PFSK-1 (cell line): ENCODE measurements around the gene ZNF747.

Source experiments
- POLR2AphosphoS5 ChIP-seq: IDR thresholded peaks from 2 replicates; pipeline ENCODE4 v1.6.1; 2012; ENCODE audit warnings: low read depth, mild to moderate bottlenecking, control low read depth, low read length, moderate library complexity
- TF ChIP-seq, protein P1 (sequence below), 2 experiments: IDR thresholded peaks; 2 replicates each; pipeline versions ENCODE4 v1.6.1 to v1.8.0; 2011 to 2012; ENCODE audit warnings: low read depth in 2 of 2, low read length in 2 of 2, control low read depth in 1 of 2, inconsistent platforms in 1 of 2, mild to moderate bottlenecking in 1 of 2, moderate library complexity in 1 of 2; ENCODE audit not compliant: insufficient read depth in 1 of 2

DNA sequence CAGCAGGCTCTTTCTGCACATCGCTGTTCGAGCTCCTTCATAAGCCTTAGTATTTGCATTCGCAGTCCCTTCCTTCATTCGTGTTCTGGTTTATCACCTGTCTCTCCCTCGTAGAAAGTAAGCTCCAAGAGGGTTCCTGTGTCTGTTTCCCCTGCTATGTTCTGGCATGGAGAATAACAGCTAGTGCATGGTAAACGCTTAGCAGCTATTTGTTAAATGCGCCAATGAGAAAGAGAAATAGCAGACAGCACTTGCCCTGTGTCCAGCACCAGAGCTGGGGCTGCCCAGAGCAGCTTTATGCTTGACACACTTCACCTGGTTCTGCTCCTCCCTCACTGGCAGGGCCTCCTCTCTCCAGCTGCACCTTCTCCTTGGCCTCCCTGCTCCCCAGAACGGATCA lies 31.3 kb upstream of the ZNF747 start:
- TF ChIP-seq, protein P1, sequence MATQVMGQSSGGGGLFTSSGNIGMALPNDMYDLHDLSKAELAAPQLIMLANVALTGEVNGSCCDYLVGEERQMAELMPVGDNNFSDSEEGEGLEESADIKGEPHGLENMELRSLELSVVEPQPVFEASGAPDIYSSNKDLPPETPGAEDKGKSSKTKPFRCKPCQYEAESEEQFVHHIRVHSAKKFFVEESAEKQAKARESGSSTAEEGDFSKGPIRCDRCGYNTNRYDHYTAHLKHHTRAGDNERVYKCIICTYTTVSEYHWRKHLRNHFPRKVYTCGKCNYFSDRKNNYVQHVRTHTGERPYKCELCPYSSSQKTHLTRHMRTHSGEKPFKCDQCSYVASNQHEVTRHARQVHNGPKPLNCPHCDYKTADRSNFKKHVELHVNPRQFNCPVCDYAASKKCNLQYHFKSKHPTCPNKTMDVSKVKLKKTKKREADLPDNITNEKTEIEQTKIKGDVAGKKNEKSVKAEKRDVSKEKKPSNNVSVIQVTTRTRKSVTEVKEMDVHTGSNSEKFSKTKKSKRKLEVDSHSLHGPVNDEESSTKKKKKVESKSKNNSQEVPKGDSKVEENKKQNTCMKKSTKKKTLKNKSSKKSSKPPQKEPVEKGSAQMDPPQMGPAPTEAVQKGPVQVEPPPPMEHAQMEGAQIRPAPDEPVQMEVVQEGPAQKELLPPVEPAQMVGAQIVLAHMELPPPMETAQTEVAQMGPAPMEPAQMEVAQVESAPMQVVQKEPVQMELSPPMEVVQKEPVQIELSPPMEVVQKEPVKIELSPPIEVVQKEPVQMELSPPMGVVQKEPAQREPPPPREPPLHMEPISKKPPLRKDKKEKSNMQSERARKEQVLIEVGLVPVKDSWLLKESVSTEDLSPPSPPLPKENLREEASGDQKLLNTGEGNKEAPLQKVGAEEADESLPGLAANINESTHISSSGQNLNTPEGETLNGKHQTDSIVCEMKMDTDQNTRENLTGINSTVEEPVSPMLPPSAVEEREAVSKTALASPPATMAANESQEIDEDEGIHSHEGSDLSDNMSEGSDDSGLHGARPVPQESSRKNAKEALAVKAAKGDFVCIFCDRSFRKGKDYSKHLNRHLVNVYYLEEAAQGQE (IDR thresholded peaks at IDR 0.05; ENCODE audit: insufficient read depth in 1 of 2, low read depth in 2 of 2, low read length in 2 of 2): no peak
- TF ChIP-seq POLR2AphosphoS5: no peak
